Testis (tissue), 3 donors: ENCODE measurements around the gene TUBB2A. TPM values are rescaled to one million over a fixed set of nuclear protein-coding genes. Genes with fewer than 3 reads are reported as not detected.

Experiments used
- DNase-seq: peaks from one replicate; pipeline ENCODE4 v3.0.0-alpha.2; 2019
- H3K27ac ChIP-seq, 2 donors: fragments of 200-600 bp; sonication (generic); one replicate each; pipeline ENCODE4 v1.5.1; 2019
- H3K27me3 ChIP-seq: fragments of 200-600 bp; sonication (generic); one replicate; pipeline ENCODE4 v1.5.1; 2019
- H3K36me3 ChIP-seq: fragments of 200-600 bp; sonication (generic); one replicate; pipeline ENCODE4 v1.5.1; 2017; ENCODE audit warnings: low read depth; ENCODE audit errors: missing control alignments
- H3K4me1 ChIP-seq: fragments of 200-600 bp; sonication (generic); one replicate; pipeline ENCODE4 v1.5.1; 2019
- H3K4me3 ChIP-seq, 2 donors: fragments of 200-600 bp; sonication (generic); one replicate each; pipeline ENCODE4 v1.5.1; 2017 to 2019
- H3K9me3 ChIP-seq: fragments of 200-600 bp; sonication (generic); one replicate; pipeline ENCODE4 v1.5.1; 2017
- POLR2A ChIP-seq: fragments of 450-650 bp; IDR thresholded peaks from one replicate; pipeline ENCODE4 v1.6.1; 2017; ENCODE audit warnings: antibody characterized with exemption, mild to moderate bottlenecking, moderate library complexity
- WGBS, 2 donors: methylation state at CpG; one replicate each; pipeline ENCODE4 v1.1.5; 2018; 5-methylcytosine and 5-hydroxymethylcytosine counted together
- intact Hi-C: fragments of 100-400 bp; cut with DNase I; formaldehyde crosslinking; loops from one replicate; pipeline ENCODE4 v1.15.1; 2023; ENCODE audit warnings: low total_unique reads
- polyA plus RNA-seq: library from polyadenylated mRNA; stranded (reverse); fragments of 350-450 nt; fragmentation: Illumina TruSeq; extraction: RNeasy Lipid Tissue Mini Kit (QIAGEN cat#74804); gene quantifications from one replicate; pipeline ENCODE4 v1.2.3, GENCODE V29; 2014; ENCODE audit warnings: low read depth, low replicate concordance; ENCODE audit not compliant: insufficient read depth
- total RNA-seq, 2 donors: library from RNA; depleted of rRNA; stranded (reverse); fragments of >200 nt; gene quantifications; one replicate each; pipeline ENCODE4 v1.2.3, GENCODE V29; 2016
- TF ChIP-seq, protein P1 (sequence below), 3 experiments: fragments of 450-650 bp in 2 of 3; fragments of 200-600 bp in 1 of 3; sonication (generic) in 1 of 3; IDR thresholded peaks; one replicate each; pipeline ENCODE4 v1.5.1; 2016 to 2019; ENCODE audit warnings: antibody characterized with exemption in 3 of 3, mild to moderate bottlenecking in 2 of 3, moderate library complexity in 1 of 3

TUBB2A gene
- total and polyA plus RNA-seq, 3 donors from 2014 or later: 13.5 to 23.7 (median 17.7) TPM

DNA sequence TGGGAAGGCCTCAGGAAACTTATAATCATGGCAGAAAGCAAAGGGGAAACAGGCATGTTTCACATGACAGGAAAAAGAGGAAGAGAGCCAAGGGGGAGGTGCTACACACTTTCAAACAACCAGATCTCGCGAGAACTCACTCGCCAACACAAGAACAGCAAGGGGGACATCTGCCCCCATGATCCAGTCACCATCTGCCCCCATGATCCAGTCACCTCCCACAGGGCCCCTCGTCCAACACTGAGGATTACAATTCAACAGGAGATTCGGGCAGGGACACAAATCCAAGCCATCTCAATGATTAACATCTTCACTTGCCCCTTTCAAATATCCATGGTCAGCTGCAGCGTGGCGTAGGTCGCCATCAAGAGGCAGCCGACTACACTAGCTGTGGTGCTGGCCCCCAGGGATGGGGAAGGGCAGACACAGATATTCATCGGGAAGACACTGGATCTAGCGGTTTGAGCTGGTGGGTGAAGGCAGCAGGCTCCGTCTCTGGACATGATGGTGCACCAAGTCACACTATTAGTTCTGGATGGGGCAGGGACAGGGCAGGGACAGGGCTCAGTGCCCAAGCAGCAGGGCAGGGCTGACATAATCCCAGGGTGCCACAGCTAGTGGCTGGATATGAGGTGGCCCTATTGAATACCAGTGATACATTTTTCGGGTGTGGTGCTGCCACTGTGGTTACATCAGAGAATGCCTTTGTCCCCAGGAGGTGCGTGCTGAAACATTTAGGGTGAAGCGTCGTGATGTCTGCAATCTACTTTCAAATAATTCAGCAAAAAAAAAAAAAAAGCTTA is 38.6 kb upstream of the TUBB2A start:
- intact Hi-C loops: no loop called here
- no peak overlapping the region for H3K27ac ChIP-seq
- WGBS, 2 donors: 59 to 73% methylated on average over 16 of the region's 16 CpGs

DNA sequence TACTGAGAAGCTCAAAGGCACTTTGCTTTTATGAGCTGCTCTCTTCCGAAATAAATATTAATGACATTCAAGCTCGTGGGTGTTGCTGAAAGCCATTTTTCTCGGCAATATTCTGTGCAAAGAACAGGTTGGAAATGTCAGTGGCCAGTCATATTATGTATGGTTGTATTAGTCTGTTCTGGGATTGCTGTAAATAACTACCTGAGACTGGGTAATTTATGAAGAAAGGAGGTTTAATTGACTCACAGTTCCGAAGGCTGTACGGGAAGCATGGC is 38.0 kb upstream of the TUBB2A start:
- TF ChIP-seq POLR2A: no peak
- TF ChIP-seq, protein P1, sequence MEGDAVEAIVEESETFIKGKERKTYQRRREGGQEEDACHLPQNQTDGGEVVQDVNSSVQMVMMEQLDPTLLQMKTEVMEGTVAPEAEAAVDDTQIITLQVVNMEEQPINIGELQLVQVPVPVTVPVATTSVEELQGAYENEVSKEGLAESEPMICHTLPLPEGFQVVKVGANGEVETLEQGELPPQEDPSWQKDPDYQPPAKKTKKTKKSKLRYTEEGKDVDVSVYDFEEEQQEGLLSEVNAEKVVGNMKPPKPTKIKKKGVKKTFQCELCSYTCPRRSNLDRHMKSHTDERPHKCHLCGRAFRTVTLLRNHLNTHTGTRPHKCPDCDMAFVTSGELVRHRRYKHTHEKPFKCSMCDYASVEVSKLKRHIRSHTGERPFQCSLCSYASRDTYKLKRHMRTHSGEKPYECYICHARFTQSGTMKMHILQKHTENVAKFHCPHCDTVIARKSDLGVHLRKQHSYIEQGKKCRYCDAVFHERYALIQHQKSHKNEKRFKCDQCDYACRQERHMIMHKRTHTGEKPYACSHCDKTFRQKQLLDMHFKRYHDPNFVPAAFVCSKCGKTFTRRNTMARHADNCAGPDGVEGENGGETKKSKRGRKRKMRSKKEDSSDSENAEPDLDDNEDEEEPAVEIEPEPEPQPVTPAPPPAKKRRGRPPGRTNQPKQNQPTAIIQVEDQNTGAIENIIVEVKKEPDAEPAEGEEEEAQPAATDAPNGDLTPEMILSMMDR (IDR thresholded peaks at IDR 0.05): no peak
- no peaks in the 10 kb centered on the region for H3K4me1 ChIP-seq
- intact Hi-C loops: no loop called here
- H3K4me3 ChIP-seq: peak overlapping the region in 1 of 2 donors; percentile 23
- no peaks in the 10 kb centered on the region for H3K9me3 ChIP-seq
- DNase-seq: no peak
- WGBS, 2 donors: 58 to 65% methylated on average over 5 of the region's 5 CpGs
- no peaks in the 10 kb centered on the region for H3K27me3 ChIP-seq
- H3K27ac ChIP-seq: no peak overlapping the region
- no peaks in the 10 kb centered on the region for H3K36me3 ChIP-seq

More for the DNA sequence above, 38.6 kb upstream of the TUBB2A start:
- H3K36me3 ChIP-seq: no peaks in the 10 kb centered on the region
- H3K27me3 ChIP-seq: no peaks in the 10 kb centered on the region
- DNase-seq: peak; percentile 43
- H3K9me3 ChIP-seq: no peaks in the 10 kb centered on the region
- no peak for TF ChIP-seq POLR2A
- TF ChIP-seq, protein P1 (IDR thresholded peaks at IDR 0.05): no peak
- H3K4me1 ChIP-seq: no peaks in the 10 kb centered on the region
- peak overlapping the region in 1 of 2 donors; percentile 23 for H3K4me3 ChIP-seq

DNA sequence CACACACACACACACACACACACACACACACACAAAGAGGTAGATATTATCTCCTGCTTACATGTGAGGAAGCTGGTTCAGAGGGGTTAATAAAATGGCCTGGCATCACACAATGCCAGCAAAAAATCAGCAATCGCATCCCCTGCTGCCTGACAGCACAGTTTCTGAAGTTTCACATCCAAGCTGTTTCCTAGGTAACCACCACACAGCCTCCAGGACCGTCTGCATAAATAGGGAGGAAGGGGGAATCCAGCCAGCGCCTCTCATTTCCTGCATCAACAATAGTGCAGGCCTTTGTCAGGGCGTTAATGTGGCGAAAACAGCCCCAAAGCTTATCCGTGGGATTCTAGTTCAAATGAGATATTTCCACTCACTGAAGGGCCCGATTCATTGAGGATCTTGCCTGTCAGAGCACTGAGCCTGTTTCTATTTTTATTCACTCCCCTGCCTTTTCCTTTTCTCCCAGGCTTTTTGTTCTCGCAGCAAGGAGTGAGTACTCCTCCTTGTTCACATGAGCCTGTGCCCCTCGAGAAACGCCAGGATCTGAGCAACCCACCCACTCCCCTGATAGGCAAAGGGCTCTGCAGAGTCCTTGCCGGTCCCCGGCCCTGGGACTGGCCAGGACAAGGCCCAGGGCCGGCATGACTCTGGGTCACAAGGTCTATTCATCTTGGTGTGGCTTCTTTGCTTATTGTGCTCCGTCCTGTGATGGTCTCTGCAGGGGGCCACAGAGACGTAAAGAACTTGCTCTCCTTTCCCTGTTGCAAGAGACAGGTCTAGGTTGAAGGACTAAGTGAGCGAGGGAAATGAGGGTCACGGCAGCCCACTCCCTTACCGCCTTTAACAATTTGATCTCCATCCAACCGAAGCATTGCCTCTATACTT is 37.4 kb upstream of the TUBB2A start:
- Histone ChIP-seq H3K9me3 (no peaks in the 10 kb centered on the region), H3K27ac (no peak overlapping the region), H3K27me3 (no peaks in the 10 kb centered on the region), H3K4me3 (no peak overlapping the region), H3K36me3 (no peaks in the 10 kb centered on the region), H3K4me1 (no peaks in the 10 kb centered on the region)
- intact Hi-C loops: no loop called here
- WGBS, 2 donors: 39% methylated on average over 19 of the region's 19 CpGs
- TF ChIP-seq POLR2A: no peak
- TF ChIP-seq, protein P1 (IDR thresholded peaks at IDR 0.05): no peak
- DNase-seq: no peak

DNA sequence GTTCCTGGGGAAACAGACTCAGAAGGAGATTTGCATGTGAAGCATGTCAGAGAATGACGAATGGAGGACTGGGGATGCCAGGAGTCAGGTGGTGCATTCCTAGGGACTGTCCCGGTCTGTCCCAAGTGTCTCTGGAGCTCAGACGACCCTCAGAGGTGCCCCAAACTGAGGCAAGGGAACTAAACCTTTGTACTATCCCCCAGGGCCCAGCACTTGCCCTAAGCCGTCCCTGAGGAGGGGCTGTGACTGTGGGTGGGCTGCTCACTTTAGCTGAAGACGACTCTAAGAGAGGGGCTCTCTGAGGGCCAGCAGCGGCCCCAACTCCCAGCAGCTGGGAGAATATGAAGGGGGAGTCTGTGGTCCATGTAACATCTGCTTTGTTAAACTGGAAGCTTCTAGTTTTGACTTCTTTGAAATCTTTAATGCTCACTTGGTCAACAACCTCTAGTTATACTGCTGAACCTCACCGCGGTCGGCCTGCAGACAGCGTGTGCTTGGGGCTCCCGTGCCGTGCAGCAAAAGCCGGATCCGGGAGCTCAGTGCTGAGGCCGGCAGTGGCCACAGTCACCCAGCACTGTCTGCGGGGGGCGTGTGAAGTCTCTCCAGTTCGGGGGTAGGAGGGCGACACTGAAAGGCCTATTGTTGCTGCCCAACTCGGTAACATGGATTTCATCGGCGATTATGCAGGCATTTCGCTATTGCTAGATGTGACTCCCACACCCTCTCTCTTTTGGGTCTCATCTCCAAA is 35.9 kb upstream of the TUBB2A start:
- Histone ChIP-seq H3K36me3 (no peaks in the 10 kb centered on the region), H3K27ac (no peak overlapping the region), H3K4me1 (no peaks in the 10 kb centered on the region), H3K4me3 (no peak overlapping the region), H3K9me3 (no peaks in the 10 kb centered on the region), H3K27me3 (no peaks in the 10 kb centered on the region)
- TF ChIP-seq, protein P1 (IDR thresholded peaks at IDR 0.05): no peak
- no peak for TF ChIP-seq POLR2A
- DNase-seq: no peak
- intact Hi-C loops: no loop called here
- 54 to 75% methylated on average over 20 to 23 of the region's 23 CpGs for WGBS, 2 donors
